Thyroid gland (tissue), 4 donors: ENCODE measurements around the gene MPP3. TPM values are rescaled to one million over a fixed set of nuclear protein-coding genes. Genes with fewer than 3 reads are reported as not detected.
"Not testable (repeated sequence)": the region's sequence is repeated elsewhere in the genome, so short reads cannot be mapped to it uniquely, and the experiment has no call there.

Experiments
- DNase-seq, 2 donors: peaks; one replicate each; pipeline ENCODE4 v3.0.0-alpha.2; 2019
- H3K27ac ChIP-seq, 3 donors: fragments of 200-600 bp; sonication (generic); 1 replicate in 2 of 3; 2 replicates in 1 of 3; pipeline ENCODE4 v1.5.1; 2016 to 2019; ENCODE audit warnings: mild to moderate bottlenecking in 1 of 3, moderate library complexity in 1 of 3
- H3K27me3 ChIP-seq: fragments of 200-600 bp; sonication (generic); one replicate; pipeline ENCODE4 v1.5.1; 2019
- H3K36me3 ChIP-seq, 2 donors: fragments of 200-600 bp; sonication (generic); one replicate each; pipeline ENCODE4 v1.5.1; 2016 to 2019
- H3K4me1 ChIP-seq, 2 donors: fragments of 200-600 bp; sonication (generic); one replicate each; pipeline ENCODE4 v1.5.1; 2017 to 2019
- H3K4me3 ChIP-seq, 3 donors: fragments of 200-600 bp; sonication (generic); replicated peaks in 1 of 3; 1 replicate in 2 of 3; 2 replicates in 1 of 3; pipeline ENCODE4 v1.5.1; 2016; ENCODE audit warnings: mild to moderate bottlenecking in 1 of 3
- H3K9me3 ChIP-seq: fragments of 200-600 bp; sonication (generic); one replicate; pipeline ENCODE4 v1.5.1; 2017
- CTCF ChIP-seq, 6 experiments: fragments of 200-600 bp in 3 of 6; fragments of 450-650 bp in 3 of 6; sonication (generic) in 3 of 6; IDR thresholded peaks; one replicate each; pipeline ENCODE4 v1.5.1; 2016 to 2019; ENCODE audit warnings: antibody characterized with exemption in 6 of 6, mild to moderate bottlenecking in 2 of 6, inconsistent platforms in 1 of 6, moderate library complexity in 1 of 6
- POLR2A ChIP-seq, 2 donors: fragments of 450-650 bp; IDR thresholded peaks; one replicate each; pipeline ENCODE4 v1.6.1; 2017; ENCODE audit warnings: antibody characterized with exemption in 2 of 2, mild to moderate bottlenecking in 2 of 2, moderate library complexity in 1 of 2
- WGBS, 2 donors: methylation state at CpG; one replicate each; pipeline ENCODE4 v1.1.5; 2017; 5-methylcytosine and 5-hydroxymethylcytosine counted together
- intact Hi-C: fragments of 100-400 bp; cut with DNase I; formaldehyde crosslinking; loops from one replicate; pipeline ENCODE4 v1.15.1; 2023
- total RNA-seq, 4 donors: library from RNA; depleted of rRNA; stranded (reverse); fragments of >200 nt; gene quantifications; one replicate each; pipeline ENCODE4 v1.2.3, GENCODE V29; 2016

MPP3 gene
- total RNA-seq, 4 donors from 2014 or later = 7.1 to 20.5 (median 15.4) TPM

- Histone ChIP-seq H3K27me3 (no peaks in the 10 kb centered on the region), H3K4me1 (peaks cover 4 to 15% of the 10 kb centered on the region in 2 donors), H3K27ac (no peak overlapping the region), H3K4me3 (no peak overlapping the region), H3K9me3 (no peaks in the 10 kb centered on the region), H3K36me3 (no peaks in the 10 kb centered on the region)
- no peak for DNase-seq
- TF ChIP-seq POLR2A (IDR thresholded peaks at IDR 0.05) (no peak), CTCF (IDR thresholded peaks at IDR 0.05) (no peak)
- intact Hi-C loops = no loop called here
- WGBS, 2 donors = 85 to 95% methylated on average over 3 of the region's 3 CpGs
These were observed 42.7 kb upstream of the MPP3 start for GRCh38 chr17:43875476-43876147.

GRCh38 chr17:43874293-43874692 is 41.3 kb upstream of the MPP3 start:
- no peak for DNase-seq
- intact Hi-C loops = no loop called here
- TF ChIP-seq CTCF (IDR thresholded peaks at IDR 0.05) (no peak), POLR2A (IDR thresholded peaks at IDR 0.05) (no peak)
- Histone ChIP-seq H3K36me3 (no peaks in the 10 kb centered on the region), H3K4me1 (peaks cover 0 to 8% of the 10 kb centered on the region in 2 donors), H3K4me3 (no peak overlapping the region), H3K9me3 (no peaks in the 10 kb centered on the region), H3K27ac (no peak overlapping the region), H3K27me3 (no peaks in the 10 kb centered on the region)
- 85 to 88% methylated on average over 3 of the region's 3 CpGs for WGBS, 2 donors

GRCh38 chr17:43873815-43874214 is 40.9 kb upstream of the MPP3 start:
- no peaks in the 10 kb centered on the region for H3K36me3 ChIP-seq
- no peak overlapping the region for H3K4me3 ChIP-seq
- TF ChIP-seq POLR2A (IDR thresholded peaks at IDR 0.05) (no peak), CTCF (IDR thresholded peaks at IDR 0.05) (no peak)
- H3K4me1 ChIP-seq = peaks cover 0 to 6% of the 10 kb centered on the region in 2 donors
- 72 to 74% methylated on average over 6 of the region's 6 CpGs for WGBS, 2 donors
- H3K27ac ChIP-seq = no peak overlapping the region
- no peak for DNase-seq
- no peaks in the 10 kb centered on the region for H3K9me3 ChIP-seq
- intact Hi-C loops = no loop called here
- H3K27me3 ChIP-seq = no peaks in the 10 kb centered on the region

- no peak overlapping the region for H3K4me3 ChIP-seq
- H3K27ac ChIP-seq = no peak overlapping the region
- TF ChIP-seq POLR2A (IDR thresholded peaks at IDR 0.05) (no peak), CTCF (IDR thresholded peaks at IDR 0.05) (no peak)
- no peaks in the 10 kb centered on the region for H3K4me1 ChIP-seq
- H3K27me3 ChIP-seq = no peaks in the 10 kb centered on the region
- no peaks in the 10 kb centered on the region for H3K36me3 ChIP-seq
- no peak for DNase-seq
- 66 to 73% methylated on average over 5 of the region's 5 CpGs for WGBS, 2 donors
- intact Hi-C loops = no loop called here
- no peaks in the 10 kb centered on the region for H3K9me3 ChIP-seq
These were observed 40.1 kb upstream of the MPP3 start for GRCh38 chr17:43873091-43873490.

GRCh38 chr17:43871946-43872690 is 39.2 kb upstream of the MPP3 start:
- TF ChIP-seq CTCF (IDR thresholded peaks at IDR 0.05) = no peak
- TF ChIP-seq POLR2A (IDR thresholded peaks at IDR 0.05) = no peak
- WGBS, 2 donors = 62 to 64% methylated on average over 14 of the region's 14 CpGs
- no peak overlapping the region for H3K4me3 ChIP-seq
- H3K27me3 ChIP-seq = no peaks in the 10 kb centered on the region
- no peak overlapping the region for H3K27ac ChIP-seq
- H3K9me3 ChIP-seq = no peaks in the 10 kb centered on the region
- intact Hi-C loops = no loop called here
- no peaks in the 10 kb centered on the region for H3K4me1 ChIP-seq
- H3K36me3 ChIP-seq = no peaks in the 10 kb centered on the region
- DNase-seq = no peak

GRCh38 chr17:43869031-43869430 is 36.1 kb upstream of the MPP3 start:
- H3K27ac ChIP-seq, intact Hi-C loops, H3K27me3 ChIP-seq, H3K36me3 ChIP-seq, DNase-seq, H3K9me3 ChIP-seq, H3K4me1 ChIP-seq, H3K4me3 ChIP-seq: not testable (repeated sequence)
- WGBS, 2 donors = 71 to 74% methylated on average over 6 of the region's 6 CpGs
